WTC11 (cell line): ENCODE results near the gene CDCA7L. TPM values are rescaled to one million over a fixed set of nuclear protein-coding genes. Genes with fewer than 3 reads are reported as not detected.

Experiments
- ATAC-seq: fragments of 200-7000 bp; cut with Tn5 transposase; 2 replicates; pipeline ENCODE4 v1.10.0; 2021; ENCODE audit warnings: mild to moderate bottlenecking, moderate library complexity
- CTCF ChIA-PET: fragments of 300-600 bp; sonication (Branson Sonifier 250); formaldehyde crosslinking; loops from one replicate; lab custom pipeline; 2021; ENCODE audit warnings: antibody characterized with exemption; lab: Charles Lee
- POLR2A ChIA-PET: fragments of 350-600 bp; sonication (Branson Sonifier 250); formaldehyde crosslinking; loops from one replicate; lab custom pipeline; 2021; ENCODE audit warnings: antibody characterized with exemption; lab: Charles Lee
- DNase-seq: peaks from one replicate; pipeline ENCODE4 v3.0.0; 2021; ENCODE audit warnings: low spot score
- H3K27ac Mint-ChIP-seq: 2 replicates; pipeline ENCODE4 v1.8.0; 2021; ENCODE audit warnings: mixed read lengths
- H3K27me3 Mint-ChIP-seq: 2 replicates; pipeline ENCODE4 v1.8.0; 2021; ENCODE audit warnings: low read depth, mild to moderate bottlenecking, moderate library complexity, mixed read lengths
- H3K36me3 Mint-ChIP-seq: 2 replicates; pipeline ENCODE4 v1.8.0; 2021; ENCODE audit warnings: mixed read lengths
- H3K4me1 Mint-ChIP-seq: 2 replicates; pipeline ENCODE4 v1.8.0; 2022; ENCODE audit warnings: mixed read lengths
- H3K4me3 Mint-ChIP-seq: 2 replicates; pipeline ENCODE4 v1.8.0; 2021; ENCODE audit warnings: mild to moderate bottlenecking, moderate library complexity, mixed read lengths
- H3K9me3 Mint-ChIP-seq: 2 replicates; pipeline ENCODE4 v1.8.0; 2021; ENCODE audit warnings: mixed read lengths
- ELF4 ChIP-seq: sonication (generic); formaldehyde crosslinking; IDR thresholded peaks from 2 replicates; pipeline ENCODE4 v1.8.1; 2022; ENCODE audit warnings: low read depth, mild to moderate bottlenecking, moderate library complexity, missing genetic modification reagents
- FOXK1 ChIP-seq: sonication (generic); formaldehyde crosslinking; IDR thresholded peaks from 2 replicates; pipeline ENCODE4 v1.8.0; 2022; ENCODE audit warnings: mild to moderate bottlenecking, moderate library complexity, missing genetic modification reagents
- GABPB1 ChIP-seq: sonication (generic); formaldehyde crosslinking; IDR thresholded peaks from 2 replicates; pipeline ENCODE4 v1.8.1; 2023; ENCODE audit warnings: mild to moderate bottlenecking, missing genetic modification reagents
- GTF2I ChIP-seq: fragments of 250-450 bp; sonication (Bioruptor Pico); conservative IDR thresholded peaks from 2 replicates; pipeline ENCODE4 v1.4.0; 2021; ENCODE audit warnings: mild to moderate bottlenecking
- IRF2 ChIP-seq: sonication (generic); formaldehyde crosslinking; IDR thresholded peaks from 2 replicates; pipeline ENCODE4 v1.8.0; 2022; ENCODE audit warnings: low read depth, missing genetic modification reagents, borderline replicate concordance
- JUN ChIP-seq: sonication (generic); formaldehyde crosslinking; IDR thresholded peaks from 2 replicates; pipeline ENCODE4 v1.8.0; 2023; ENCODE audit warnings: mild to moderate bottlenecking, missing genetic modification reagents
- MYBL2 ChIP-seq: sonication (generic); formaldehyde crosslinking; IDR thresholded peaks from 2 replicates; pipeline ENCODE4 v1.8.1; 2023; ENCODE audit warnings: mild to moderate bottlenecking, moderate library complexity, missing genetic modification reagents
- NFYB ChIP-seq: sonication (generic); formaldehyde crosslinking; conservative IDR thresholded peaks from 2 replicates; pipeline ENCODE4 v1.8.0; 2022; ENCODE audit warnings: low read depth, missing genetic modification reagents
- NR1H2 ChIP-seq: sonication (generic); formaldehyde crosslinking; IDR thresholded peaks from 2 replicates; pipeline ENCODE4 v1.9.0; 2021; ENCODE audit warnings: mild to moderate bottlenecking, moderate library complexity, missing genetic modification reagents
- NR3C1 ChIP-seq: sonication (generic); formaldehyde crosslinking; conservative IDR thresholded peaks from 2 replicates; pipeline ENCODE4 v1.8.1; 2023; ENCODE audit warnings: low read depth, mild to moderate bottlenecking, missing genetic modification reagents
- OVOL2 ChIP-seq: fragments of 250-450 bp; sonication (Bioruptor Pico); IDR thresholded peaks from 2 replicates; pipeline ENCODE4 v1.9.0; 2021; ENCODE audit warnings: mild to moderate bottlenecking, borderline replicate concordance
- PRRX2 ChIP-seq: fragments of 250-450 bp; sonication (Bioruptor Pico); IDR thresholded peaks from 2 replicates; pipeline ENCODE4 v1.8.0; 2021; ENCODE audit warnings: mild to moderate bottlenecking
- RORB ChIP-seq: fragments of 250-450 bp; sonication (Bioruptor Pico); IDR thresholded peaks from 2 replicates; pipeline ENCODE4 v1.9.0; 2021; ENCODE audit warnings: mild to moderate bottlenecking
- SMAD3 ChIP-seq: sonication (generic); formaldehyde crosslinking; IDR thresholded peaks from 2 replicates; pipeline ENCODE4 v1.8.0; 2022; ENCODE audit warnings: missing genetic modification reagents, mild to moderate bottlenecking, borderline replicate concordance
- SP1 ChIP-seq: sonication (generic); formaldehyde crosslinking; conservative IDR thresholded peaks from 2 replicates; pipeline ENCODE4 v1.8.1; 2022; ENCODE audit warnings: missing genetic modification reagents
- TCF7 ChIP-seq: sonication (generic); formaldehyde crosslinking; IDR thresholded peaks from 2 replicates; pipeline ENCODE4 v1.8.0; 2022; ENCODE audit warnings: mild to moderate bottlenecking, low read depth, missing genetic modification reagents, moderate library complexity
- TP53 ChIP-seq: sonication (generic); formaldehyde crosslinking; IDR thresholded peaks from 2 replicates; pipeline ENCODE4 v1.8.1; 2023; ENCODE audit warnings: mild to moderate bottlenecking, missing genetic modification reagents
- ZNF121 ChIP-seq: sonication (generic); formaldehyde crosslinking; IDR thresholded peaks from 2 replicates; pipeline ENCODE4 v1.8.0; 2023; ENCODE audit warnings: missing genetic modification reagents
- ZNF138 ChIP-seq: sonication (generic); formaldehyde crosslinking; conservative IDR thresholded peaks from 2 replicates; pipeline ENCODE4 v1.8.1; 2022; ENCODE audit warnings: mild to moderate bottlenecking, moderate library complexity, missing genetic modification reagents
- ZNF317 ChIP-seq: sonication (generic); formaldehyde crosslinking; IDR thresholded peaks from 2 replicates; pipeline ENCODE4 v1.8.1; 2023; ENCODE audit warnings: low read depth, mild to moderate bottlenecking, moderate library complexity, missing genetic modification reagents, borderline replicate concordance
- ZNF416 ChIP-seq: fragments of 250-450 bp; sonication (Bioruptor Pico); IDR thresholded peaks from 2 replicates; pipeline ENCODE4 v1.9.0; 2021; ENCODE audit warnings: mild to moderate bottlenecking, inconsistent platforms
- ZNF671 ChIP-seq: fragments of 250-450 bp; sonication (Bioruptor Pico); IDR thresholded peaks from 2 replicates; pipeline ENCODE4 v1.8.0; 2021; ENCODE audit warnings: mild to moderate bottlenecking
- total RNA-seq: library from RNA; stranded (reverse); gene quantifications from 3 replicates; pipeline ENCODE4 v1.2.3, GENCODE V29; 2021
- TF ChIP-seq, protein P1 (sequence below): fragments of 250-450 bp; sonication (Bioruptor Pico); IDR thresholded peaks from 2 replicates; pipeline ENCODE4 v2.1.2; 2022; ENCODE audit warnings: mild to moderate bottlenecking, moderate library complexity
- TF ChIP-seq, protein P2 (sequence below): sonication (generic); formaldehyde crosslinking; IDR thresholded peaks from 2 replicates; pipeline ENCODE4 v1.8.1; 2023; ENCODE audit warnings: mild to moderate bottlenecking, missing genetic modification reagents, borderline replicate concordance
- TF ChIP-seq, protein P3 (sequence below): sonication (generic); formaldehyde crosslinking; IDR thresholded peaks from 2 replicates; pipeline ENCODE4 v1.8.0; 2022; ENCODE audit warnings: mild to moderate bottlenecking, missing genetic modification reagents
- TF ChIP-seq, protein P4 (sequence below): fragments of 250-450 bp; sonication (Bioruptor Pico); conservative IDR thresholded peaks from 2 replicates; pipeline ENCODE4 v1.9.0; 2021; ENCODE audit warnings: mild to moderate bottlenecking
- TF ChIP-seq, protein P5 (sequence below): sonication (generic); formaldehyde crosslinking; IDR thresholded peaks from 2 replicates; pipeline ENCODE4 v1.8.0; 2022; ENCODE audit warnings: mild to moderate bottlenecking, missing genetic modification reagents

CDCA7L gene
- total RNA-seq, 1 experiment from 2014 or later, result 161 TPM

DNA sequence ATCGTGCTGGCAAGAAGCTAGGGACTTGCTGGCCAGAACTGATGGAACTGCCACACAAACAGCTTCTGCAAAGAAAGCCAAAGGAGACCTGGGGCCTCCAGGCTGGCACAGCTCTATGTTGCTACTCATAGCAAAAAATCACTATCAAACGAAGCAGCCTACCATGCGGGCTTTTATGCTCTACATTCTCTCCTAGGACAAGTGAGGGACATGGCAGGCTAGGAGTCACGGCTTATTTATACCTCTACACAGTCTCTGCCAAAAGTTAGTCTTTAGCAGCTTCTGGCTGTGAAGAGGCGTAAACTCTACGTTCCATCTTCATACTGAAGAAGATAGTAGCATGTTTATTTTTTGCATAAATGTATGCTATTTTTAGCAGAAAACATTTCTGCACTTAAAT is 35.4 kb downstream of the CDCA7L start:
- no peaks in the 10 kb centered on the region for H3K4me1 Mint-ChIP-seq
- H3K27ac Mint-ChIP-seq, result no peak overlapping the region
- ChIA-PET CTCF (no interaction called here), POLR2A (interaction anchor here (0.6 kb wide), 1 partner anchor 35 kb away, joined by 3 read pairs; no protein-coding TSS in a partner anchor)
- no peaks in the 10 kb centered on the region for H3K9me3 Mint-ChIP-seq
- H3K27me3 Mint-ChIP-seq, result no peaks in the 10 kb centered on the region
- peaks cover 85% of the 10 kb centered on the region for H3K36me3 Mint-ChIP-seq
- no peak overlapping the region for H3K4me3 Mint-ChIP-seq
- ATAC-seq (no peak), DNase-seq (no peak)
- TF ChIP-seq ELF4 (CRISPR knock-in tag) (no peak), ZNF138 (CRISPR knock-in tag) (no peak), IRF2 (CRISPR knock-in tag) (no peak), ZNF317 (CRISPR knock-in tag) (no peak), TCF7 (CRISPR knock-in tag) (no peak), RORB (no peak), ZNF671 (CRISPR knock-in tag) (no peak), SMAD3 (CRISPR knock-in tag) (no peak), OVOL2 (no peak), NR1H2 (CRISPR knock-in tag) (no peak), JUN (CRISPR knock-in tag) (no peak), GTF2I (CRISPR knock-in tag) (no peak), TP53 (CRISPR knock-in tag) (no peak)
- TF ChIP-seq, protein P1, sequence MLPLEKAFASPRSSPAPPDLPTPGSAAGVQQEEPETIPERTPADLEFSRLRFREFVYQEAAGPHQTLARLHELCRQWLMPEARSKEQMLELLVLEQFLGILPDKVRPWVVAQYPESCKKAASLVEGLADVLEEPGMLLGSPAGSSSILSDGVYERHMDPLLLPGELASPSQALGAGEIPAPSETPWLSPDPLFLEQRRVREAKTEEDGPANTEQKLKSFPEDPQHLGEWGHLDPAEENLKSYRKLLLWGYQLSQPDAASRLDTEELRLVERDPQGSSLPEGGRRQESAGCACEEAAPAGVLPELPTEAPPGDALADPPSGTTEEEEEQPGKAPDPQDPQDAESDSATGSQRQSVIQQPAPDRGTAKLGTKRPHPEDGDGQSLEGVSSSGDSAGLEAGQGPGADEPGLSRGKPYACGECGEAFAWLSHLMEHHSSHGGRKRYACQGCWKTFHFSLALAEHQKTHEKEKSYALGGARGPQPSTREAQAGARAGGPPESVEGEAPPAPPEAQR (CRISPR knock-in tag), result no peak
- TF ChIP-seq, protein P2, sequence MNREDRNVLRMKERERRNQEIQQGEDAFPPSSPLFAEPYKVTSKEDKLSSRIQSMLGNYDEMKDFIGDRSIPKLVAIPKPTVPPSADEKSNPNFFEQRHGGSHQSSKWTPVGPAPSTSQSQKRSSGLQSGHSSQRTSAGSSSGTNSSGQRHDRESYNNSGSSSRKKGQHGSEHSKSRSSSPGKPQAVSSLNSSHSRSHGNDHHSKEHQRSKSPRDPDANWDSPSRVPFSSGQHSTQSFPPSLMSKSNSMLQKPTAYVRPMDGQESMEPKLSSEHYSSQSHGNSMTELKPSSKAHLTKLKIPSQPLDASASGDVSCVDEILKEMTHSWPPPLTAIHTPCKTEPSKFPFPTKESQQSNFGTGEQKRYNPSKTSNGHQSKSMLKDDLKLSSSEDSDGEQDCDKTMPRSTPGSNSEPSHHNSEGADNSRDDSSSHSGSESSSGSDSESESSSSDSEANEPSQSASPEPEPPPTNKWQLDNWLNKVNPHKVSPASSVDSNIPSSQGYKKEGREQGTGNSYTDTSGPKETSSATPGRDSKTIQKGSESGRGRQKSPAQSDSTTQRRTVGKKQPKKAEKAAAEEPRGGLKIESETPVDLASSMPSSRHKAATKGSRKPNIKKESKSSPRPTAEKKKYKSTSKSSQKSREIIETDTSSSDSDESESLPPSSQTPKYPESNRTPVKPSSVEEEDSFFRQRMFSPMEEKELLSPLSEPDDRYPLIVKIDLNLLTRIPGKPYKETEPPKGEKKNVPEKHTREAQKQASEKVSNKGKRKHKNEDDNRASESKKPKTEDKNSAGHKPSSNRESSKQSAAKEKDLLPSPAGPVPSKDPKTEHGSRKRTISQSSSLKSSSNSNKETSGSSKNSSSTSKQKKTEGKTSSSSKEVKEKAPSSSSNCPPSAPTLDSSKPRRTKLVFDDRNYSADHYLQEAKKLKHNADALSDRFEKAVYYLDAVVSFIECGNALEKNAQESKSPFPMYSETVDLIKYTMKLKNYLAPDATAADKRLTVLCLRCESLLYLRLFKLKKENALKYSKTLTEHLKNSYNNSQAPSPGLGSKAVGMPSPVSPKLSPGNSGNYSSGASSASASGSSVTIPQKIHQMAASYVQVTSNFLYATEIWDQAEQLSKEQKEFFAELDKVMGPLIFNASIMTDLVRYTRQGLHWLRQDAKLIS, result no peak
- TF ChIP-seq, protein P3, sequence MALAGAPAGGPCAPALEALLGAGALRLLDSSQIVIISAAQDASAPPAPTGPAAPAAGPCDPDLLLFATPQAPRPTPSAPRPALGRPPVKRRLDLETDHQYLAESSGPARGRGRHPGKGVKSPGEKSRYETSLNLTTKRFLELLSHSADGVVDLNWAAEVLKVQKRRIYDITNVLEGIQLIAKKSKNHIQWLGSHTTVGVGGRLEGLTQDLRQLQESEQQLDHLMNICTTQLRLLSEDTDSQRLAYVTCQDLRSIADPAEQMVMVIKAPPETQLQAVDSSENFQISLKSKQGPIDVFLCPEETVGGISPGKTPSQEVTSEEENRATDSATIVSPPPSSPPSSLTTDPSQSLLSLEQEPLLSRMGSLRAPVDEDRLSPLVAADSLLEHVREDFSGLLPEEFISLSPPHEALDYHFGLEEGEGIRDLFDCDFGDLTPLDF (CRISPR knock-in tag), result no peak
- TF ChIP-seq, protein P4, sequence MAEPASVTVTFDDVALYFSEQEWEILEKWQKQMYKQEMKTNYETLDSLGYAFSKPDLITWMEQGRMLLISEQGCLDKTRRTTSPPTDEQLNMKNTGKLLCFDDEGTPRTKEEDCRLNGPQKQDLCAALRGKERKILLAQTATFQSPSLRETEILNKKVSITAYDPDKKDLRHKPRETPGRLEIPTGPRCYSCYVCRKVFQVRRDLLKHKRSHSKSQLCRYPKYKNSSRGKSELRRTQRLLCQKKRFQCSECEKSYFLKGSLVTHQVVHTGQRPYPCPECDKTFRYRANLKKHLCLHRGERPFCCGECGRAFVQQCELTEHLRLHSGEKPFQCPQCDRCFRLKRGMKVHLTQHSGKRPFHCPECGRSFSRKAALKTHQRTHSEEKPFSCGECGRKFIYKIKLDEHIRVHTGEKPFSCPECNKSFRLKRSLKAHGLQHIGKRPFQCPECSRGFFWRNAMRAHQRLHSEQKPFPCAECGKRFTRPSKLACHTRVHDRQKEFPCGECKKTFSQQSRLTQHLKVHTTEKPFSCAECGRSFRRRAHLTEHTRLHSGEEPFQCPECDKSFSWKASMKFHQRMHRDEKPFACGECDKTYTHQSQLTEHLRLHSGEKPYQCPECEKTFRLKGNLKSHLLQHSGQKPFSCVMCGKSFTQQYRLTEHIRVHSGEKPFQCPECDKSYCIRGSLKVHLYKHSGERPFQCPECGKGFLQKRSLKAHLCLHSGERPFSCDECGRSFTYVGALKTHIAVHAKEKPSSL (CRISPR knock-in tag), result no peak

DNA sequence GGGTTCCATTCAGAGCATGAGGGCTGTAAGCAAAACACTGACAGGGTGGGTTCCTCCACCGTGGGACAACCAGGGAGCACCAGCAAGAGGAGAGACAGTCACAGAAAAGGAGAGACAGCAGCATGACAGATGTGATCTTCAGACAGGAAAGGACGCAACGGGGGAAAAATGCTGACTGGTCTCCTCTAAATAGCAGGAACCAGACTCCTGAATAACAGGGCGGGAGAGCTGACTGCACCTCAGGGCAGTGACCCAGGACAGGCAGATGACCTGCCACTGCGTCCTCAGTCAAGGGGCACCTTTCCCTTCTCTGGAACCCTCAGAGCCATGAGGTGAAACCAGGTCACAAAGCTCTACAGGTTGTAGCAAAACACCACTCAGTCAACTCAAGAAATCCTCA is 37.0 kb downstream of the CDCA7L start:
- Mint-ChIP-seq H3K27me3 (no peaks in the 10 kb centered on the region), H3K9me3 (no peaks in the 10 kb centered on the region), H3K4me1 (no peaks in the 10 kb centered on the region), H3K36me3 (peaks cover 87% of the 10 kb centered on the region), H3K27ac (0 out of 2 replicates have a peak overlapping the region, but pooled peaks have one; percentile 58), H3K4me3 (no peak overlapping the region)
- ChIA-PET POLR2A (no interaction called here), CTCF (no interaction called here)
- DNase-seq, result no peak
- no peak for ATAC-seq
- TF ChIP-seq ZNF671 (CRISPR knock-in tag) (no peak), GTF2I (CRISPR knock-in tag) (no peak), SP1 (CRISPR knock-in tag) (no peak), IRF2 (CRISPR knock-in tag) (no peak), NFYB (CRISPR knock-in tag) (no peak), ZNF416 (no peak), NR1H2 (CRISPR knock-in tag) (no peak), NR3C1 (CRISPR knock-in tag) (no peak), PRRX2 (no peak), GABPB1 (CRISPR knock-in tag) (no peak), SMAD3 (CRISPR knock-in tag) (no peak), ZNF121 (no peak), FOXK1 (CRISPR knock-in tag) (no peak), MYBL2 (CRISPR knock-in tag) (no peak)
- TF ChIP-seq, protein P5, sequence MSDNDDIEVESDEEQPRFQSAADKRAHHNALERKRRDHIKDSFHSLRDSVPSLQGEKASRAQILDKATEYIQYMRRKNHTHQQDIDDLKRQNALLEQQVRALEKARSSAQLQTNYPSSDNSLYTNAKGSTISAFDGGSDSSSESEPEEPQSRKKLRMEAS (CRISPR knock-in tag), result no peak
